GM04503 (cell line): ENCODE data around the gene MTF1.

Source experiments
- DNase-seq: peaks from one replicate; pipeline ENCODE4 v3.0.0-alpha.2; 2012; ENCODE audit warnings: low read depth

MTF1 gene

DNA sequence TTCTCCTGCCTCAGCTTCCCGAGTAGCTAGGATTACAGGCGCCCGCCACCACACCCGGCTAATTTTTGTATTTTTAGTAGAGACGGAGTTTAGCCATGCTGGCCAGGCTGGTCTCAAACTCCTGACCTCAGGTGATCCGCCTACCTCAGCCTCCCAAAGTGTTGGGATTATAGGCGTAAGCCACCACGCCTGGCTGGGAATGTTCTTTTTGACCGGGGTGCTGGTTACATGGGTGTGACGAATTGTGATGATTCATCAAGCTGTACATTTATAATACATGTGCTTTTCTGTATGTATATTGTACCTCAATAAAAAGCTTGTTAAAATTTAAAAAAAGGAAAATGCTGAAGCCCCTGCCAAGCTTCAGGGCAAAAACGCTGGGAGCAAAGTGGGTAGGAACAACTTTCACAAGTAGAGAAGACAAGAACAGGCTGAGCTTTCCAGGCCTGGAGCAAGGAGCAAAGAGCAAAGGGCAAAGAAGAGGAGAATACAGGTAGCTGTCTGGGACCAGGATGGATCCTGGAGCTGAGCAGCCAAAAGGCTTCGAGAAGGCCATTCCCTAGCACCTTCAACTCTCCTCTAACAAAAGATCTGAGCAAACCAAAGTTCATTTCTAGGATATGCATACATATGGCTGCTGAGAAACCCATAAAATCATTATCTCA lies 30.9 kb downstream of the MTF1 start:
- DNase-seq: no peak

DNA sequence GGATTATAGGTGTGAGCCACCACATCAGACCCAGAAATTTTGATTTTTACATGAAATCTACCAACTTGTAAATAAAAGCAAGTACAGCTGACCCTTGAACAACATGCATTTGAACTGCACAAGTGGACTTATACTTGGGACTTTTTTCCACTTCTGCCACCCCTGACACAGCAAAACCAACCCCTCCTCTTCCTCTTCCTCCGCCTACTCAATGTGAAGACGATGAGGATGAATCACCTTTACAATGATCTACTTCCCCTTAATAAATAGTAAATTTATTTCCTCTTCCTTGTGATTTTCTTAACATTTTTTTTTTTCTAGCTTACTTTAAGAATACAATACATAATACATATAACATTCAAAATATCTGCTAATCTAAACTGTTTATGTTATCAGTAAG lies 33.9 kb downstream of the MTF1 start:
- DNase-seq: no peak

DNA sequence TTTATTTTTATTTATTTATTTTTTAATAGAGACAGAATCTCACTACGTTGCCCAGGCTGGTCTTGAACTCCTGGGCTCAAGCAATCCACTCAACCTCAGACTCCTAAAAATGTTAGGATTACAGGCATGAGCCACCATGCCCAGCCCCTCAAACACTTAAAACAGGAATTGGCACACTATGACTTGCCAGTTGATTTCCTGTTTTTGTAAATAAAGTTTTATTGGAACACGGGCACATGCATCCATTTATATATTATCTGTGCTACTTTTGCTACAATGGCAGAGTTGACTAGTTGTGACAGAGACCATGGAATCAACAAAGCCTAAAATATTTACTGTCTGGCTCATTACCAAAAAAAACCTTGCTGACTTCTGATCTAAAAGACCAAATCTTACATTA lies 35.4 kb downstream of the MTF1 start:
- no peak for DNase-seq

GRCh38 chr1:37822906-37823815 lies 36.2 kb downstream of the MTF1 start:
- no peak for DNase-seq

- DNase-seq: no peak
These were observed 37.9 kb downstream of the MTF1 start for GRCh38 chr1:37821481-37821880.

DNA sequence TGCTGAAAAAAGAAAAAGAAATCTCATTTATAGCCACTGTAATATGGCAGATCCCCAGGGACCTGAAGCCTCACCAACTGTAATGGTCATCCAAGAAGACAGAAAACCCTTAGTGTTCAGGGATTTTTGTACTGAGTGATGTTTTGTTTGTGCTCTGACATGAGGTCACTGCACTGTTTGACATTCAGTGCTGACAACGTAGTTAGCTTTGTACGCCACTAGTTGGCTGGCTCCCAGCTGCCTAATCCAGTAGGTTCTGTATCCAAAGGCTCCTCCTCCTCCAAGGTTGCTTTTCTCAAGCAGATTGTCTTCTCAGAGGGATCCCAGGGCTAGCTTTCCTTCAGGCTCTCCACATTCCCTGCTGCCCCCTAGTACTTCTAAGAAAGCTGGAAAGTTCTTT lies 41.9 kb downstream of the MTF1 start:
- no peak for DNase-seq

- DNase-seq: no peak
These were observed 45.1 kb downstream of the MTF1 start for GRCh38 chr1:37814252-37814651.

- DNase-seq: no peak
These were observed 45.8 kb downstream of the MTF1 start for GRCh38 chr1:37813529-37814145.

- DNase-seq: no peak
These were observed 48.3 kb downstream of the MTF1 start for GRCh38 chr1:37811027-37811655.

- DNase-seq: no peak
These were observed 49.5 kb downstream of the MTF1 start for GRCh38 chr1:37809942-37810341.

DNA sequence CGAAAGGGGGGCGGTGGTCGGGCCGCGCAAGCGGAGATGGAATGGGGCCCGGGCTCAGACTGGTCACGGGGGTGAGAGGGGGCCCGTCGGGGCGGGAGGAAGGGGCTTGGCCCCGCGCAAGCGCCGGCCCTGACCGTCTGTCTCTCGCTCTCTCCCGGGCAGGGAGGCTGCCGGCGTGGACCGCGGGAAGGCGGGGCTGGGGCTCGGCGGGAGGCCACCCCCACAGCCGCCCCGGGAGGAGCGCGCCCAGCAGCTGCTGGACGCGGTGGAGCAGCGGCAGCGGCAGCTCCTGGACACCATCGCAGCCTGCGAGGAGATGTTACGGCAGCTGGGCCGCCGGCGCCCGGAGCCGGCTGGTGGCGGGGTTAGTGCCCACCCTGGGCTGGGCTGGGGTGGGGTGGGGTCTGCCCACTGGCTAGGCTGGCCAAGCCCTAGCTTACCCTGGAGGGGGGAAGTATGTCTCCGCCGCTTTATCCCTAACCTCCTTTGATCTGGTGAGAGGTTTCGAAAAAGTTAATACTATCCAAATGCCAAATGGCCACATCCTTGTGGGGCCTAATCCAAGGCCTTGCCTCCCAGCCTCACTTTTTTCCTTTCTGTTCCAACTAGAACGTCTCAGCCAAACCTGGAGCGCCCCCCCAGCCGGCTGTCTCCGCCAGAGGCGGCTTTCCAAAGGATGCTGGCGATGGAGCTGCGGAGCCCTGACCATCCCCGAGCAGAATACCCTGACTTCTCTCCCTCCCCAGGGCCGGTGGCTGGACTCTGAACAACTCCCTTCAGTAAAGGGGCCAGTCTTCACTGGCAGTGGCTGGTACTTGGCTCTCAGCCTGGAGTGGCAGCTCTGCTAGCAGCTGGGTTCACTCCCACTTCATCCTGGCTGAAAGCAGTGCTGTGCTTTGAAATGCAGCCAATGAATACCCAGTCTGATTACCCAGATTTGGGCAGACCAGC lies 50.7 kb downstream of the MTF1 start:
- DNase-seq: no peak

GRCh38 chr1:37807555-37808368 lies 51.6 kb downstream of the MTF1 start, which contains the start of the genes C1orf122 and YRDC:
TSS of gene C1orf122 (plus strand) at chr1:37807790. CDS start at chr1:37808405, 615 bp downstream.
TSS of gene YRDC (minus strand) at chr1:37808208. CDS start at chr1:37808180, 28 bp downstream.
- peak; percentile 57 for DNase-seq

- no peak for DNase-seq
These were observed 52.2 kb downstream of the MTF1 start for GRCh38 chr1:37807220-37807554.

DNA sequence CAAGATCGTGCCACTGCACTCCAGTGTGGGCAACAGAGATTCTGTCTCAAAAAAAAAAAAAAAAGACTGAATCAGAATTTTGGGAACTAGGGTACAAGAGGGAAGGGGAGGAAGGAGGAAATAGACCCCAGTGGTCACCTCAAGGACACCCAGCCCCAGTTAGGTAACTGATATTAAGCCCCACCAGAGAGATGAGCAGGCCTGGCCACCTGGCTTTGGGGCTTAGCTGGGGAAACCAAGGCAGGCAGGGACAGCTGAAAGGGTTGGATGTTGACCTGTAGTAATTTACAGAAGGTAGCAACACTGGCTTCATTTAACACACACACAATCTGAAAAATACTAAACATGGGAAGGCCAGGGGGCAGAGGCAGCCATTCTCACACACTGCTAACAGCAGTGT lies 57.0 kb downstream of the MTF1 start:
- no peak for DNase-seq

DNA sequence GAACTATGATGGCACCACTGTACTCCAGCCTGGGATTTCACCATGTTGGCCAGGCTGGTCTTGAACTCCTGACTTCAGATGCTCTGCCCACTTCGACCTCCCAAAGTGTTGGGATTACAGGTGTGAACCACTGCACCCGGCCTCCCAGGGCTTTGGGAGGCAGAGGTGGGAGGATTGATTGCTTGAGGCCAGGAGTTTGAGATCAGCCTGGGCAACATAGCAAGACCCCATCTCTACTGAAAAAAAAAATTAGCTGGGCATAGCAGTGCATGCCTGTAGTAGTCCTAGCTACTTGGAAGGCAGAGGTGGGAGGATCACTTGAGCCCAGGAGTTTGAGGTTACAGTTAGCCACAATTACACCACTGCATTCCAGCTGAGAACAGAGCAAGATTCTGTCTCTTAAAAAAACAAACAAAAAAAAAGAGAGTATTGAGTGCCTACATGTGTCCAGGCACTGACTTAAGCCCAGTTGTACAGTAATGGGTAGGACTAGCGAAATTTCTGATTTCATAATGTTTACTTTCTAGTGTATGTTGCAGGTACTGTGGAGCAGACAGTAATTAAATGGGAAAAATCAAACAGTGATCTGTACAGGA lies 61.5 kb downstream of the MTF1 start:
- DNase-seq: peak; percentile 50

DNA sequence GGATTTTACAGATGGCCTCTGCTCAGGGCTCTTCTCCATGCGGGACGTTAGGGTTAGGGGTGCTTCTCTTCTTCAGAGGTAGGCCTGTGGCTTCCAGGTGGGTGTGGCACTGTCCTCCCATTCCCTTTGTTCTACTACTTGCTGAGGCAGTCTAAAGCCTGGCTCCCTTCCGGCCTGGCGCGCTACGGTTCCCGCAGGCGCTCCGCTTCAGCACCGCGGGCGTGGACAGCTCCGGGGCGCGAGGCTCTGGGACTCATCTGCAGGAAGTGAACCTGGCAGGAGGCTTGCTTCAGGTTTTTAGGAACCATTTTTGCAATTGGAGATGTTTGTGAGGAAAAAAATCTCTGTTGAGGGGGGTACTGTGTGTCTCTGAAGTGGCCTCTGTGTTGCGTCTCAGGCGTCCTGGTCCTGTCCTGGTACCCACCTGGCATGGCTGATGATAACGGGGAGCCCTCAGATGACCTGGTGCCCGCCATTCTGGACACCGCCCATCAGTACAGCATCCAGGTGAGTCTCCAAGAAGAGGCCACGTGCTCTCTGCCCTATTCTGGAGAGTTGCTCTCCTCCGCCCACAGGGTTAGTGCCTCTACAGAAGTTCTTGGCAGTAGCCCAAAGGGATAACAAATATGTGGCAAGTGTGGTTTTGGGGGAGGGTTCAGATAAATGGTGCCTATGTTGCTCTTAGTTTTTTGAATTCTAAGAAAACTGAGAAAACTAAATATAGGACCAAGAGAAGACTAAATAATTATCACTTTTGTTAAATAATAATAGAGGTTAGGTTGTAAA lies 63.9 kb downstream of the MTF1 start:
- no peak for DNase-seq

GRCh38 chr1:37794372-37795339 lies 64.7 kb downstream of the MTF1 start:
- no peak for DNase-seq

GRCh38 chr1:37793773-37794371 lies 65.5 kb downstream of the MTF1 start, which contains the start of gene MANEAL:
TSS of gene MANEAL (plus strand) at chr1:37793847. CDS start at chr1:37794183, 336 bp downstream.
- DNase-seq: no peak
